ENCODE results near the gene TARS2. TPM values are rescaled to one million over a fixed set of nuclear protein-coding genes. Genes with fewer than 3 reads are reported as not detected.

The TARS2 gene
- total RNA-seq, 2 experiments from 2014 or later = 44.8 to 46.2 TPM

DNA sequence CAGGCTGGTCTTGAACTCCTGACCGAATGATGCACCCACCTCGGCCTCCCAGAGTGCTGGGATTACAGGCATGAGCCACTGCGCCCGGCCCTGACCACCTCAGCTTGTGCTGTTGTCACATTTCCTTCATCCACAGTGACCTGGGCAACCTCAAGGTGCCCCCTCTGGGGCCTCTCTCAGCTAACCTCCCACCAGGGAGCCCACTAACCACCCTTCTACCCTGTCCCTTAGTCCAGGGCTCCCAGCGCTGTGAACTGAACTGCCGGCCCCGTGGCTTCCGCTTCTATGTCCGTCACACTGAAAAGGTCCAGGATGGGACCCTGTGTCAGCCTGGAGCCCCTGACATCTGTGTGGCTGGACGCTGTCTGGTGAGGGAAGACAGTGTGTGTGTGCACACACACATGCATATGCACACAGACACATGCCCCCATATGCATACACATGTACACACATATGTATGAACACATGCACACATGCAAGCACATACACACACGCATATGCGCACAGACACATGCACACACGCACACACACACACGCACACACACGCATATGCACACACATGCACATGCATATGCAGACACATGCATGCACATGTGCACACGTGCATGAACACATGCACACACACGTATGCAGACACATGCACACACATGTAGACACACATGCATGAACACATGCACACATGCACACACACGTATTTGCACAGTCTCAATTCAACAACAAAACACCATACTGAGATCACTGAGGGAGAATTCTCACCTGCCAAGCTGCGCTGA is 68.2 kb downstream of the TARS2 start:
- H3K9me3 Mint-ChIP-seq = no peaks in the 10 kb centered on the region
- no peak overlapping the region for H3K27ac Mint-ChIP-seq
- DNase-seq = no peak
- peaks cover 16% of the 10 kb centered on the region for H3K27me3 Mint-ChIP-seq
- no peaks in the 10 kb centered on the region for H3K36me3 Mint-ChIP-seq
- no peak overlapping the region for H3K4me3 Mint-ChIP-seq
- H3K4me1 Mint-ChIP-seq = peaks cover 18% of the 10 kb centered on the region

GRCh38 chr1:150555971-150556865 is 69.0 kb downstream of the TARS2 start:
- H3K4me3 Mint-ChIP-seq = no peak overlapping the region
- DNase-seq = no peak
- H3K27me3 Mint-ChIP-seq = peaks cover 8% of the 10 kb centered on the region
- no peak overlapping the region for H3K27ac Mint-ChIP-seq
- no peaks in the 10 kb centered on the region for H3K36me3 Mint-ChIP-seq
- peaks cover 21% of the 10 kb centered on the region for H3K4me1 Mint-ChIP-seq
- no peaks in the 10 kb centered on the region for H3K9me3 Mint-ChIP-seq

- peaks cover 20% of the 10 kb centered on the region for H3K4me1 Mint-ChIP-seq
- no peak overlapping the region for H3K27ac Mint-ChIP-seq
- peaks cover 4% of the 10 kb centered on the region for H3K27me3 Mint-ChIP-seq
- no peaks in the 10 kb centered on the region for H3K9me3 Mint-ChIP-seq
- H3K4me3 Mint-ChIP-seq = no peak overlapping the region
- no peaks in the 10 kb centered on the region for H3K36me3 Mint-ChIP-seq
- DNase-seq = no peak
Measured at GRCh38 chr1:150557065-150557600, 69.9 kb downstream of the TARS2 start.

Other genes with a start within 250 kb of the TARS2 start
- gene CA14, start 229.6 kb upstream of the TARS2 start, total RNA-seq = not detected
- 100 to 1,000 TPM; 123 to 126 TPM for gene APH1A, start 218.4 kb upstream of the TARS2 start, total RNA-seq
- under 1 TPM; 0.48 to 0.78 TPM for gene C1orf54, start 214.6 kb upstream of the TARS2 start, total RNA-seq
- 1 to 10 TPM; 4.9 to 5.2 TPM for gene CIART, start 204.9 kb upstream of the TARS2 start, total RNA-seq
- 10 to 100 TPM; 93.0 to 93.4 TPM for gene MRPS21, start 193.6 kb upstream of the TARS2 start, total RNA-seq
- gene PRPF3, start 165.9 kb upstream of the TARS2 start, total RNA-seq = 10 to 100 TPM; 67.8 to 71.5 TPM
- 10 to 100 TPM; 21.7 to 22.8 TPM for gene RPRD2, start 123.3 kb upstream of the TARS2 start, total RNA-seq
- under 1 TPM; 0.88 to 0.99 TPM for gene ECM1, start 20.7 kb downstream of the TARS2 start, total RNA-seq
- not detected for gene FALEC, start 28.3 kb downstream of the TARS2 start, total RNA-seq
- under 1 TPM; 0.06 to 0.10 TPM for gene ADAMTSL4, start 62.0 kb downstream of the TARS2 start, total RNA-seq
- gene MCL1, start 92.2 kb downstream of the TARS2 start, total RNA-seq = 100 to 1,000 TPM; 209 to 217 TPM
- gene ENSA, start 142.2 kb downstream of the TARS2 start, total RNA-seq = 100 to 1,000 TPM; 195 to 214 TPM
- 10 to 100 TPM; 15.2 to 15.8 TPM for gene GOLPH3L, start 209.7 kb downstream of the TARS2 start, total RNA-seq
- gene HORMAD1, start 233.5 kb downstream of the TARS2 start, total RNA-seq = not detected